Transverse colon (tissue), 3 donors: ENCODE measurements around the gene TPCN2.

ENCODE experiments used
- CTCF ChIP-seq, 5 experiments: fragments of 200-600 bp in 3 of 5; fragments of 450-650 bp in 2 of 5; sonication (generic) in 3 of 5; IDR thresholded peaks; 1 replicate in 2 of 5; 2 replicates in 3 of 5; pipeline ENCODE4 v1.5.1; 2016 to 2017; ENCODE audit warnings: antibody characterized with exemption in 5 of 5, inconsistent platforms in 3 of 5, mild to moderate bottlenecking in 2 of 5, moderate library complexity in 1 of 5
- POLR2A ChIP-seq: fragments of 450-650 bp; IDR thresholded peaks from one replicate; pipeline ENCODE4 v1.6.1; 2016; ENCODE audit warnings: antibody characterized with exemption, mild to moderate bottlenecking, moderate library complexity

- no peak for TF ChIP-seq CTCF (IDR thresholded peaks at IDR 0.05)
- TF ChIP-seq POLR2A: no peak
Observed at GRCh38 chr11:69002110-69002569, 46.6 kb upstream of the TPCN2 start.
